Stimulated activated CD4-positive, alpha-beta T cell treated with anti-CD3 and anti-CD28 coated beads, Interleukin-1b, Interleukin-23, amount 100 ng/mL, for 48 hours (primary cell): ENCODE data around the gene SFT2D3.
"Not testable (repeated sequence)": the region's sequence is repeated elsewhere in the genome, so short reads cannot be mapped to it uniquely, and the experiment has no call there.

Source experiments
- DNase-seq: peaks from one replicate; pipeline ENCODE4 v3.0.0-alpha.2; 2020

The SFT2D3 gene

GRCh38 chr2:127712999-127713398, 11.7 kb downstream of the SFT2D3 start:
- no peak for DNase-seq

- no peak for DNase-seq
Observed at GRCh38 chr2:127713562-127713961, 12.3 kb downstream of the SFT2D3 start.

DNA sequence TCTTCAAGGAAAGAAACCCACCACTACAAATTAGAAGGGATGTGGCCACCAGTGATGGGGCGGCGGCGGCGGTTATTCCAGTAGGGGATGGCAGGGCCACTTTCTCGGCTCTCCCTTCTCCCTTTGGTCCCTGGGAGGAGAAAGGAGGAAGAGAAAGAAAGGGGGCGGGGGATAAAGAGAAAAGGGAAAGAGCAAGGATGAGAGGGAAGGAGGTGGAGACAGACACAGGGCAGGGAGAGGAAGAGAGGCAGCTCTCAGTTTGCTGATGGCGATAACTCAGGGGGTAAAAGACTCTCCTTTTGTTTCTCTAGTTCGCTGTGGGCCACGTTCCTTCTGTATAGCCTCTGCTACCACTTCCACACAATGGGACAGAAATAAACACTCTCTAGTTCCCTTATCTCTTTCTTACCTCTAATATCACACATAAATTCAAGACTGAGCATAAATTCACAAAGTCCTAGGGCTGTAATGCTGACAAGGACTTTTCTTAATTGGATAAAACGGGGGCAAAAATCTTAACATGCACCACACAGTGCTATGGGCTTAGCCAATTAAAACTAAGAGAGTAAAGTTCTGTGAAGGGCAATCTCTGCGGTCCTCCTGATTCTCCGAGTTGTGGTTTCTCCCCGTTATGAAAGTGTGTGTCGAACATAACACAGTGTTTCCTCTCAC, 14.6 kb downstream of the SFT2D3 start:
- DNase-seq = no peak

DNA sequence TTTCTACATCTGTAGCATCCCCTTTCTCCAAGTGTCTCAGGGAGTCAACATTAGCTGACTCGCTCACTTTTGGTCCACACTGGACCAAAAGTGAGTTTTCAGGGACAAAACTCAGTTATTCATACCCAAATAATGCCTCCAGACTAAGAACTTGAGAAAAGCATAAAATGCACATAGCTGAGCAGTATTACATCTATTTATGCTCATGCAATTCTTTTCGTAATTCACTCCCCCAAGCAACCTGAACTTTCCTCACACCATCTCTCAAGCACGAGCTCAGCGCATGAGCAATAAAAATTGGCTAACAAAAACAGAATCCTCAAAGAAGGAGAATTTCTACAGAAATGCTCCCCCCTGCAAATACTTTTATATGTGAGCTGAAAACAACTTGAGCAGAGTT, 17.0 kb downstream of the SFT2D3 start:
- no peak for DNase-seq

GRCh38 chr2:127719301-127720218, 18.3 kb downstream of the SFT2D3 start:
- no peak for DNase-seq

- no peak for DNase-seq
Observed at GRCh38 chr2:127721311-127721977, 20.1 kb downstream of the SFT2D3 start.

DNA sequence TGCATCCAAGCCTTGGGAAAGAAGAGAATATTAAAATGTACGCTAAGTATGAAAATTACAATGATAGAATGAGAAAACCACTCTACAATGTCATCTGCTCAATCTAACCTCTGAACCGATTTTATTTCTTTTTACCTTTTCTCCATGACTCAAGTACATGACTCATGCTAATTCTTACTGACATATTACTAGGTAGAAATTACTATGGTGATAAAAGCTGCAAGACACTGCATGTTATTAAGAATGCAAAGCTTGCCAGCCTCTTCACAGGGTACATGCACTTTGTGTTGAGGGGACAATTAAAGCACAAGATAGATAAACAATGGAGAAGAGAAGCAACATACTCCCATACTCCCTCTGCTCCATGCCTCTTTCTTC, 20.7 kb downstream of the SFT2D3 start:
- DNase-seq = no peak

DNA sequence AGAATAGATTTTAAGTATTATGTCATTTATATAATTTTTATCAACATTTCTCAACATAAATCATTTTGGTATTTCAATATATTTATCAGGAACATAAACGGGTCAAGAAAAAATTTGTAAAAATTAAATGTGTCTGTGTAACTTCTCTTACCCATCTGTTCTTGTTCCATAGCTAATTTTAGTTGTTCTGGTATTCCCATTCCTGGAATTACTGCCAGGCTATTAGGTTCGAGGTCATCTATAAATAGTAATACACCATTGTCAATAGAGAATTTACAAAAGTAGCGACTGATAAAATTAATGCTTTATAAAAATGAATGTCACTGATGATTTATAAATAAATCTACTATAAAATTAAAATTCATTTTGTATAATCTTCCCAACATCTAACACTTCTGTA, 21.5 kb downstream of the SFT2D3 start:
- DNase-seq = no peak

GRCh38 chr2:127726158-127726880, 25.0 kb downstream of the SFT2D3 start:
- no peak for DNase-seq

GRCh38 chr2:127733113-127733815, 32.0 kb downstream of the SFT2D3 start:
- DNase-seq = no peak

DNA sequence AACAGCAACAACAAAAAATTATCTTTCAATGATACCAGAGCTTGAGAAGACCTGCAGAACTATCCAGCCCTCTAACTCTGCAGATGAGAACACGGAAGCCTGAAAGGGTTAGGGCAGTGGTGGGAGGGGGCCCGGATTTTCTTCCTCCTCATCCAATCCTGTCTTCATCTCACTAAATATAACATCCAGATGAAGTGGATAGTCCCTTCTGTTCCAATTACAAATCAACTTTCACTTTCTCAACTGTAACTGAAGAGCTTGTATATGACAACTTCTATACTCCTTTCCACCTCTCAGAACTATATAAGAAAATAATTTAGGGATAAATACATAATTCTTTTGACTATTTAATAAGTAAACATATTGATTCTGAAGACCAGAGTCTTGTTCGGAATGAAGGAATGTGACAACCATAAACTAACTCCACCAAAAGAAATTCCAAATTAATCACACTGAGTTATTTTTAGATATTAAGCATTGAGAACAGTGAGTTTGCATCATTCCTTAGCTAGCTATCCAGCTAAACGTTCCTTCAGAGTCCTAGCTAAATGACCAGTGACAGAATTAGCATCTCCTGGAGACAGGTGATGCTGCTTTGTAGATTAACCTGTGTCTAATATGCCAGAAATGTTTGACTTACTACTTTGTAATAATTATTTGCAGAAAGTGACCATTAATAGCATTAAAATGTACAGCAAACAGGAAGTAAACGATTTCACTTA, 32.7 kb downstream of the SFT2D3 start:
- no peak for DNase-seq

DNA sequence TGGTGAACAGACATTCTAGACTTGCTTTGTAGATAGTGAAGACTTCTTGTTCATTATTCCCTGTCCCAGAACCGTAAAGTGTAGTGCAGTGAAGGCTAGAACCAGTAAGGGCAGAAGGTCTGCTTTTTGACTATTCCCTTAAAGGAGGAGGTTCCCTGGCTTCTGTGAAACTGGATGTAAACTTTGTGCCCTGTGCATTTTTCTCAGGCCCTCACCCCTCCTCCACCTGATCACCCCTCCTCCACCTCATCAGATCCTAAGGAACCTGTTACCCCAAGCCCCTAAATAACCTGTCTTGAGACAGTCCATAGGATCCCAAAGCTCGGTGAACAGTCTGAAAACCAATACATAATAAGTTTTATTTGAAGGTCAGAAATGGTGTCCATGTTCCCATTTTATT, 33.7 kb downstream of the SFT2D3 start:
- DNase-seq = no peak

DNA sequence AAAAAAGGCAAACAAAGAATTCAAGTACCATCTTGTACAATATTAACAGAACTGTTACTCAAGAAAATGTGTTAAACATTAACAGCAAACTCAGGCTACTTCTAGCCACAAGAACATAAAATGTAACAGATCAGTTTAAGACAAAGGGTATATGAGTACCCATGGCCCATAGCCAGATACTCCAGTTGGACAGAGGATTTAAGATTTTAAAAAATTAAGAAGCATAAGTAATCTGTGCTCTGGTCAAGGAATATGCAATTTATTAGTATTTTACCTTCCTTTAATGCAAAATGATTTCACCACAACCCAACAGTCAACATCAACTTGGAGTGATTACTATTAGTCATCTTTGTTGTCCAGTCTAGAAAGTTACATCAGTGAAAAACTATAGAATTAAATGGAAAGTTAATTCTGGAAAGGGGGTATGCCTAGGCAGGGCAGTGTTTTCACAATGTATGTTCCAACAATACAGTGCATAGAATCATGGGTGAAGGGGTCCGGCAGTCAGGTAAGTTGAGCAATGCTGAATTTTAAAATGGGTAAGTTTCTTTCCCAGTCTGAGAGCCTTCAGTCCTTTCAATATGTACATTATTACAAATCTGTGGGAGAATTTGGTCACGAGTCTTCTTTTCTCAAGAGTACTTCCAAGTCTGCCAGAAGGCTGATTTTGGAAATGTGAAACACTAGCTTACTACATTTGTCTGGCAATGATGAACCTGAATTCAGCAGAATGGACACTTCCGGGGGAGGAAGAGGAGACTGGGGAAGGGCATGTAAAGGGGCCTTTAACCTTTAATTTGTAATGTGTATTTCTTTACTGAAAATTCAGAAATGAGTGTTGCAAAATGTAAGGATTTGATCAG, 34.5 kb downstream of the SFT2D3 start:
- no peak for DNase-seq

DNA sequence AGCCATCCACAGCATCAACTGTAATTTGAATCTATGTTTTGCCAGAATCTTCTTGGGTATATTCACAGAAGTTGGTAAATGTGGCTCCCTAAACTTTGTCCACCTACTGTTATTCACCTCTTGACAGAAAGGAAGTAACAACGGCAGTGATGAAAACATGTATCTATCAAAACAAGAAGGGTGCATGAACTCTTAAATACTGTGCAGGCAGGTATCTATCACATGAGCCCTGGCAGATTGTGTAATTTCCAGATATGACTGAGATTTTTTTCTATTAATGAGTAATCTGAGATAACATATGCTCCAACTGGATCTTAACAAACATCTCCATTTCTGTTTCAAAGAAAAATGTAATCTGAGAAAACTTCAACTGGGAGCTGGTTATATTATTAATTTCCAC, 36.6 kb downstream of the SFT2D3 start:
- DNase-seq = no peak

- DNase-seq = no peak
Observed at GRCh38 chr2:127739800-127740199, 38.5 kb downstream of the SFT2D3 start.

GRCh38 chr2:127740665-127741288, 39.5 kb downstream of the SFT2D3 start:
- DNase-seq = no peak

- DNase-seq = no peak
Observed at GRCh38 chr2:127743477-127744026, 42.3 kb downstream of the SFT2D3 start.

DNA sequence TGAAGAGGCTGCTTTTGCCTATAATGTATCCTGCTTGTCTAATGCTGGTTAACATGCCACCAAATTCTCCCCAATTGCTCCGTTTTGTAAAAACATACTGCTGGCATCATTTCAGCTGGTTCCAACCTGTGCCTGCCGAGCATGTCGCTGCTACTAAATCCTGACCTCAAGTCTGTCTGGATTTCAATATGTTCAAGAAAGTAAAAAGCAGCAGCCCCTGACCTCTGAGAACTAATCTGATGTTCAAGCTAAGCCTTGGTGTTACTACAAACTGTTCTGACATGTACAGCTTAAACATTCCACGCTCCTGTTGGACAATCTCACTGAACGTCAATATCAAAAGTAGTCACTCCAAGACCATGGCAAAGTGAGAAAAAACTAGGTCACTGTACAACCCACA, 46.3 kb downstream of the SFT2D3 start:
- no peak for DNase-seq

GRCh38 chr2:127749537-127749936, 48.2 kb downstream of the SFT2D3 start:
- not testable (repeated sequence) for DNase-seq

- DNase-seq = no peak
Observed at GRCh38 chr2:127753374-127753773, 52.1 kb downstream of the SFT2D3 start.
